AG04450 (cell line): ENCODE measurements around the gene MBNL3. TPM values are rescaled to one million over a fixed set of nuclear protein-coding genes. Genes with fewer than 3 reads are reported as not detected.

Experiments
- CTCF ChIA-PET: fragments of 300-600, 350-600 bp; formaldehyde crosslinking; extraction: SDS; loops from one replicate; lab custom pipeline; 2022; ENCODE audit warnings: antibody characterized with exemption, inconsistent platforms; lab: Charles Lee
- POLR2A ChIA-PET: fragments of 350-600 bp; formaldehyde crosslinking; extraction: SDS; loops from one replicate; lab custom pipeline; 2021; ENCODE audit warnings: antibody characterized with exemption, inconsistent platforms; lab: Yijun Ruan, JAX
- DNase-seq: peaks from one replicate; pipeline ENCODE4 v3.0.0-alpha.2; 2011; ENCODE audit warnings: low read depth, low spot score
- H3K27ac ChIP-seq: one replicate; pipeline ENCODE4 v1.5.1; 2012; ENCODE audit warnings: low read depth, low read length, control low read depth
- H3K27me3 ChIP-seq: one replicate; pipeline ENCODE4 v1.6.0; 2012; ENCODE audit warnings: low read length; ENCODE audit not compliant: control insufficient read depth, insufficient read depth
- H3K4me3 ChIP-seq: 2 replicates; pipeline ENCODE4 v1.5.1; 2011; ENCODE audit warnings: mild to moderate bottlenecking, low read depth, low read length, control low read depth
- H3K9me3 ChIP-seq: 2 replicates; pipeline ENCODE4 v1.5.1; 2012; ENCODE audit warnings: low read length; ENCODE audit not compliant: control insufficient read depth, insufficient read depth
- polyA plus RNA-seq: library from polyadenylated mRNA; depleted of rRNA; stranded (reverse); fragments of >200 nt; gene quantifications from 2 replicates; pipeline ENCODE4 v1.2.3, GENCODE V29; 2011
- TF ChIP-seq, protein P1 (sequence below): IDR thresholded peaks from 2 replicates; pipeline ENCODE4 v1.5.1; 2011; ENCODE audit warnings: low read depth, low read length, control low read depth, inconsistent platforms

MBNL3 gene
- polyA plus RNA-seq, 1 experiment = 1.1 TPM

DNA sequence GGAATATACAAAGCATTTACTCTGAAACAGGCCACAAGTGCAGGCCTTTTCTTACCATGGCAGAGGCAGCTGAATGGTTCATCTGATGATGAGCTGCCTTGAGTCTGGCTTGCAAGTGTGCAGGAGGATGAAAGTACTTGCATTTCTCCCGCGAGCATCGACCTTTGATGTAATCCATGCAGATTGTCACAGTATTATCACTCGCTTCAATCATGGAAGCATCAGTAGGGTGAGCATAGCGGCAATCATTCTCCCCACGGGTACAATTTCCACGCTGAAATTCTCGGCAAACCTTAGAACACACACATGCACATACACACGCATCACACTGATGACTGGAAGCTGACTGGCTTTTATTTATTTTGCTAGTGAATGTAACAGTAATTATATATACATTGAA, 98.0 kb downstream of the MBNL3 start:
- H3K27me3 ChIP-seq = no peaks in the 10 kb centered on the region
- TF ChIP-seq, protein P1, sequence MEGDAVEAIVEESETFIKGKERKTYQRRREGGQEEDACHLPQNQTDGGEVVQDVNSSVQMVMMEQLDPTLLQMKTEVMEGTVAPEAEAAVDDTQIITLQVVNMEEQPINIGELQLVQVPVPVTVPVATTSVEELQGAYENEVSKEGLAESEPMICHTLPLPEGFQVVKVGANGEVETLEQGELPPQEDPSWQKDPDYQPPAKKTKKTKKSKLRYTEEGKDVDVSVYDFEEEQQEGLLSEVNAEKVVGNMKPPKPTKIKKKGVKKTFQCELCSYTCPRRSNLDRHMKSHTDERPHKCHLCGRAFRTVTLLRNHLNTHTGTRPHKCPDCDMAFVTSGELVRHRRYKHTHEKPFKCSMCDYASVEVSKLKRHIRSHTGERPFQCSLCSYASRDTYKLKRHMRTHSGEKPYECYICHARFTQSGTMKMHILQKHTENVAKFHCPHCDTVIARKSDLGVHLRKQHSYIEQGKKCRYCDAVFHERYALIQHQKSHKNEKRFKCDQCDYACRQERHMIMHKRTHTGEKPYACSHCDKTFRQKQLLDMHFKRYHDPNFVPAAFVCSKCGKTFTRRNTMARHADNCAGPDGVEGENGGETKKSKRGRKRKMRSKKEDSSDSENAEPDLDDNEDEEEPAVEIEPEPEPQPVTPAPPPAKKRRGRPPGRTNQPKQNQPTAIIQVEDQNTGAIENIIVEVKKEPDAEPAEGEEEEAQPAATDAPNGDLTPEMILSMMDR = no peak
- ChIA-PET CTCF (no interaction called here), POLR2A (no interaction called here)
- H3K9me3 ChIP-seq = no peaks in the 10 kb centered on the region
- H3K4me3 ChIP-seq = no peak overlapping the region
- no peak for DNase-seq
- H3K27ac ChIP-seq = no peak overlapping the region

DNA sequence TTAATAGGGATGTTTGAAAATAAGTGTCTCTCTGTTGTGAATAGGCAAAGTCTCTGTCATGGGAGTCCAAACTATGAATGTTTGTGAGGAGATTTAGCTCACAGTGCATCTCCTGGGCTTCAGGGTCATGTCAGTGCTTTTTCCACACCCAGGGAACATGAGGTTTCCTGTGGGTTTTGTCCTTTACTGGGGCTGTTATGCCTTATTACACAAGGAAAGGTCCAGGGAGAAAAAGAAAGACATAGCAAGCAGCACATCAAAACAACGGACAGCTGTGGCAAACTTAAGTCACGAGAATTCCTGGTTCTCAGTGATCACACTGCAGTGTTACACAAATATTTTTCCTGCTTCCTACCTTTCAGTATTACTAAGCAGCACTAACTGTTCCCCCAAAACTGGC, 99.4 kb downstream of the MBNL3 start:
- Histone ChIP-seq H3K27me3 (no peaks in the 10 kb centered on the region), H3K4me3 (no peak overlapping the region), H3K9me3 (no peaks in the 10 kb centered on the region), H3K27ac (no peak overlapping the region)
- POLR2A ChIA-PET = no interaction called here
- no peak for DNase-seq
- TF ChIP-seq, protein P1 = no peak
- CTCF ChIA-PET = no interaction called here

DNA sequence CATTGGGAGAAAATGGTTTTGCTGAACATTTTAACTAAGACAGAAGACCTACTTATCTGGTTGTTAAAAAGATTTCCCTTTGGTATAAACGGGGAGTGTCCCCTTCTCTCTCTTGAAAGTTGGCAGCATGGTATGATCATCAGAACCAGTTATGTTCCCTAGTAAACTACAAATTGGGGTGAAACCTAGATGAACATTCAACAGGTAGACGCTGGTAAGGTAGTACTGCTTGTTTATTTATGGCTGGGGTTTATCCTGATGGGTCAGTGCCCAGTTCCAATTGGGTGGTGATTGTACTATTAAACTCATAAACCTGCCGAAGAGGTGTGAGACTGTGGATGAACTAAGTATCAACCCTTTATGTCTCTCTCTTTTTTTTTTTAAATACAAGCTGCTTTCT, 100.5 kb downstream of the MBNL3 start:
- H3K9me3 ChIP-seq = no peaks in the 10 kb centered on the region
- CTCF ChIA-PET = no interaction called here
- POLR2A ChIA-PET = no interaction called here
- no peak overlapping the region for H3K27ac ChIP-seq
- TF ChIP-seq, protein P1 = no peak
- no peak for DNase-seq
- H3K27me3 ChIP-seq = no peaks in the 10 kb centered on the region
- H3K4me3 ChIP-seq = no peak overlapping the region

DNA sequence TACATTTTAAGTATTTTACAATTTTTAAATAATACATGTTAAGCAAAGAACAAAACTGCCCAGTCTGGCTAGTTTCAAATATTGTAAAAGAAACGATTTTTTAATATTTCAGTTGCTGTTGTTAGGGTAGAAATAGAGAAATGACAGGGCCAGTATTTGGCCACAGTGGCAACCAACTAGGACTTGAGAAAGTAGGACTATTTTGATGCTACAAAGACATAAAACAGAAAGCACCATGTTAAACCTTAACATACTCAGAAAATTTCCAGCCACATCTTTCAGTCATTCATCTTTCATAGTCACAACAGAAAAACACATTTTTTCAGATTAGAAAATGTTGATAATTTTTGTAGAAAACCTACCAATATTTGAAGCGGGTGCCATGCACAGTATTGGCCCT, 104.5 kb downstream of the MBNL3 start:
- no peak overlapping the region for H3K4me3 ChIP-seq
- POLR2A ChIA-PET = no interaction called here
- CTCF ChIA-PET = no interaction called here
- no peaks in the 10 kb centered on the region for H3K27me3 ChIP-seq
- no peaks in the 10 kb centered on the region for H3K9me3 ChIP-seq
- DNase-seq = no peak
- no peak overlapping the region for H3K27ac ChIP-seq
- TF ChIP-seq, protein P1 = no peak

DNA sequence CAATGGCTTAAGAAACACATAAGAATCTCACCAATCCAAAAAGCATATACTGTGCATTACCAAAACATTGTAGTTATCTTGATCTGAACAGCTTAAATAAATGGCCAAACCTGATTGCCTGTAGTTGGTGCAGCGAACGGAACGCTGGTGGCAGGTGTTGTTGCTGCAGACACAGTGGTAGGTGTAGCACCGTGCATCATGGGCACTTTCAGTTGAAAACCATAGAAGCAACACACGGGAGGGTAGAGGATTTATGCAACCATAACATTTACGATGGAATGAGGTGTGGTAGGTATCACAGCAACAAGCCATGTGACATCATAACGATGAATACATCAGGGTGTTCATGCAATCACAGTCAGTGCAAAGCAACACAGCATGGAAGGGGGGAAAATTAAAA, 106.8 kb downstream of the MBNL3 start:
- ChIA-PET CTCF (no interaction called here), POLR2A (no interaction called here)
- TF ChIP-seq, protein P1 = no peak
- Histone ChIP-seq H3K27ac (no peak overlapping the region), H3K27me3 (no peaks in the 10 kb centered on the region), H3K4me3 (no peak overlapping the region), H3K9me3 (no peaks in the 10 kb centered on the region)
- no peak for DNase-seq
